Measurements from ENCODE around the gene PRKAB2.
"Not testable (repeated sequence)": the region's sequence is repeated elsewhere in the genome, so short reads cannot be mapped to it uniquely, and the experiment has no call there.

The PRKAB2 gene

GRCh38 chr1:147111381-147112130 is 60.7 kb downstream of the PRKAB2 start:
- DNase-seq (ENCODE audit: low read depth in 2 of 2) = no peak
- no peak for TF ChIP-seq CTCF (IDR thresholded peaks at IDR 0.05; ENCODE audit: low read depth, low read length)
- no peak overlapping the region for H3K4me3 ChIP-seq (replicated peaks in 1 of 2; ENCODE audit: low read depth in 2 of 2, low read length in 2 of 2)

- no peak overlapping the region for H3K4me3 ChIP-seq (replicated peaks in 1 of 2; ENCODE audit: low read depth in 2 of 2, low read length in 2 of 2)
- TF ChIP-seq CTCF (IDR thresholded peaks at IDR 0.05; ENCODE audit: low read depth, low read length) = no peak
- DNase-seq (ENCODE audit: low read depth in 2 of 2) = no peak
These were observed 61.4 kb downstream of the PRKAB2 start for GRCh38 chr1:147110872-147111271.

DNA sequence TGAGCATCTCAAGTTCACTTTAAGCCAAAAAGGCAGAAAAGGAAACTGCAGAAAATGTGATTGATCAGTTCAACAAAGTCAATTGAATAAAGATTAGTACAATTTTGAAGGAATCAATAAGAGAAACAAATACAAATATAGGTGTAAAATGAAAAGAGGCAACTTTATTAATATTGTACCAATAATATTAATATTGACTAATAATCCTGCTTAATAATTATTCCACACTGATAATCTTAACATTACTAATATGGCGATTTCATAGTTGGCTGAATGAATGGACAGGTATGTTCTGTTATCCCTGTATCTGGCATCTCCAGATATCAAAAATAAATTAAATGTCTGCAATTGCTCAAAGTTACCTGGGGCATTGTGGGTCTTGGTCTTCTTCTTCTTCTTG is 61.8 kb downstream of the PRKAB2 start:
- no peak for DNase-seq (ENCODE audit: low read depth in 2 of 2)
- no peak overlapping the region for H3K4me3 ChIP-seq (replicated peaks in 1 of 2; ENCODE audit: low read depth in 2 of 2, low read length in 2 of 2)
- no peak for TF ChIP-seq CTCF (IDR thresholded peaks at IDR 0.05; ENCODE audit: low read depth, low read length)

DNA sequence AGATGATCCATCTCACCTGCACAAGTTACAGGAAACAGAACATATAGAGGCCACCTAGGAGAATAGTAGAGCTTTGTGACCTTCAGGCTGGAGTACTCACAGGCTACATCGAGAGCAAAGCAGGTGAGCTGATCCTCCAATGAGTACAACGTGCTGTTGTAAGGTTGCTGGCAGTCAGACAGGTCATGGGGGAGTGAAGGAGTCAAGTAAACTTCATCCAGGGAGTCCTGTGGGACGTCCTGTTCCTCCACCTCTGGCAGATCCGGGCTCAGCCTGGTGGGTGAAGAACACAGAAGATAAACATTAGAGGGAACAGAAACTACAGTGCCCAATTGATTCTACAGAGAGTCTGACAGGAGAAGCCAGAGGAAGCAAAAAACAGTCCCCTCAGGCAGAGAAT is 62.5 kb downstream of the PRKAB2 start:
- no peak for TF ChIP-seq CTCF (IDR thresholded peaks at IDR 0.05; ENCODE audit: low read depth, low read length)
- DNase-seq (ENCODE audit: low read depth in 2 of 2) = no peak
- H3K4me3 ChIP-seq (replicated peaks in 1 of 2; ENCODE audit: low read depth in 2 of 2, low read length in 2 of 2) = no peak overlapping the region

- no peak for TF ChIP-seq CTCF (IDR thresholded peaks at IDR 0.05; ENCODE audit: low read depth, low read length)
- DNase-seq (ENCODE audit: low read depth in 2 of 2) = no peak
- H3K4me3 ChIP-seq (replicated peaks in 1 of 2; ENCODE audit: low read depth in 2 of 2, low read length in 2 of 2) = no peak overlapping the region
These were observed 63.2 kb downstream of the PRKAB2 start for GRCh38 chr1:147109041-147109440.

DNA sequence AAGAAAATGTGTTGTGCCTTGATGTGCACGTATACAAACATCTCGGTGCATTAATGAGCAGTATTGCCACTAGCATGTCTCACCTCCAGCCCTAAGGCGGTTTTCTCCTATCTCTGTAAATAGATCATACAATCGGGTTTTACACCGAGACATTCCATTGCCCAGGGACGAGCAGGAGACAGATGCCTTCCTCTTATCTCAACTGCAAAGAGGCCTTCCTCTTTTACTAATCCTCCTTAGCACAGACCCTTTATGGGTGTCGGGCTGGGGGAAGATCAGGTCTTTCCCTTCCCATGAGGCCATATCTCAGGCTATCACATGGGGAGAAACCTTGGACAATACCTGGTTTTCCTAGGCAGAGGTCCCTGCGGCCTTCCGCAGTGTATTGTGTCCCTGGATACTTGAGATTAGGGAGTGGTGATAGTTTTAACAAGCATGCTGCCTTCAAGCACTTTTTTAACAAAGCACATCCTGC is 65.8 kb downstream of the PRKAB2 start:
- H3K4me3 ChIP-seq (replicated peaks in 1 of 2; ENCODE audit: low read depth in 2 of 2, low read length in 2 of 2); DNase-seq (ENCODE audit: low read depth in 2 of 2): not testable (repeated sequence)

GRCh38 chr1:147105909-147106308 is 66.4 kb downstream of the PRKAB2 start:
- DNase-seq (ENCODE audit: low read depth in 2 of 2) = no peak
- no peak for TF ChIP-seq CTCF (IDR thresholded peaks at IDR 0.05; ENCODE audit: low read depth, low read length)
- H3K4me3 ChIP-seq (replicated peaks in 1 of 2; ENCODE audit: low read depth in 2 of 2, low read length in 2 of 2) = no peak overlapping the region

Measured in cardiac fibroblast (primary cell).